T1000 (cell line): ENCODE results near the gene PNLIP.

Source experiments
- DNase-seq: peaks from one replicate; lab custom pipeline; 2025; ENCODE audit warnings: mixed read lengths; lab: John Stamatoyannopoulos, UW

PNLIP gene

DNA sequence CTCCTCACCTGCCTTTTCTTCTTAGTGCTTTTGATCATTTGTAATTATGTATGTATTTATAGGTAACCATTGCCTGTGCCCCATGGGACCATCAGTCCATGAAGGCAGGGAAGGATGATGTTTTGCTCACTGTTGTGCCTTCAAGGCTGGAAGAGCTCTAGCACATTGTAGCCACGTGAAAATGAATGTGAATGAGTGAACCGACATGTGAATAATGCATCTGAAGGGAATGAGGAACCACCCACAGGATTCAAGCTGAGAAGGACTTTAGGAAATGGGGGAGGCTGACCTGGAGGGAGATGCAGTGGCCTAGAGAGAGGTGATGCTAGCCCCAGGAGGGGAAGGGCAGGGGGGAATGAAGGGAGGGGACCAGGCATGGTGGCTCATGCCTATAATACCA, 69.1 kb downstream of the PNLIP start:
- no peak for DNase-seq

DNA sequence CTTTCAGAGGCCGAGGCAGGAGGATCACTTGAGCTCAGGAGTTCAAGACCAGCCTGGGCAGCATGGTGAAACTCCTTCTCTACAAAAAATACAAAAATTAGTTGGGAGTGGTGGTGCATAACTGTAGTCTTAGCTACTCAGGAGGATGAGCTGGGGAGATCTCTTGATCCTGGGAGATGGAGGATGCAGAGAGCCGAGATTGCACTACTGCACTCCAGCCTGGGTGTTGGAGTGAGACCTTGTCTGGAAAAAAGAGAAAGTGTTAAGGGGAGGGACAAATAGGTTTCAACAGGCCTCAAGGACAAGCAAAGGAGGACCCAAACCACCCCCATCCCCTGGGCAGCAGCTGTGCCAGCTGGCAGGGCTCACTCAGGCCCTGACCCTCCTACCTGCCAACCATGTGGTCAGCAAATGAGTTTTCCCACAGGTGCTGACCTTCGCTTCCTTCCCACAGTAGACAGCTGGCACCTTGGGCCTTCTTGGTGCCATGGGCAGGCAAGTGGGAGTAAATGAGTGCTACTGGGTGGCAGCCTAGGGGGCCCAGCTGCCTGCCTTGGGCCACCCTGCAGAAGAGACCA, 69.6 kb downstream of the PNLIP start:
- DNase-seq, result no peak
